Keratinocyte (primary cell): Measurements from ENCODE around the gene TPM3. TPM values are rescaled to one million over a fixed set of nuclear protein-coding genes. Genes with fewer than 3 reads are reported as not detected.

Source experiments
- DNase-seq: peaks from one replicate; pipeline ENCODE4 v3.0.0-alpha.2; 2011; ENCODE audit warnings: low read depth, missing footprints, low spot score
- FAIRE-seq: peaks from 2 replicates; lab custom pipeline; 2011; peaks lifted over from hg19 to GRCh38; lab: Jason Lieb, UNC
- H2AFZ ChIP-seq: 2 replicates; pipeline ENCODE4 v1.6.0; 2012; ENCODE audit warnings: low read length, control low read depth, inconsistent platforms; ENCODE audit not compliant: control insufficient read depth
- H3K27ac ChIP-seq: 2 replicates; pipeline ENCODE4 v1.5.1; 2011; ENCODE audit warnings: low read length; ENCODE audit not compliant: control insufficient read depth, insufficient read depth
- H3K27me3 ChIP-seq: 3 replicates; pipeline ENCODE4 v1.6.0; 2011; ENCODE audit warnings: low read length; ENCODE audit not compliant: control insufficient read depth, insufficient read depth; ENCODE audit errors: extremely low read depth
- H3K36me3 ChIP-seq, 2 experiments: 2 replicates in 1 of 2; 3 replicates in 1 of 2; pipeline ENCODE4 v1.5.1; 2011; ENCODE audit warnings: low read length in 2 of 2, mild to moderate bottlenecking in 1 of 2; ENCODE audit not compliant: control insufficient read depth in 2 of 2, insufficient read depth in 2 of 2; ENCODE audit errors: extremely low read depth in 1 of 2
- H3K4me1 ChIP-seq: 3 replicates; pipeline ENCODE4 v1.5.1; 2011; ENCODE audit warnings: low read length; ENCODE audit not compliant: control insufficient read depth, insufficient read depth; ENCODE audit errors: extremely low read depth
- H3K4me2 ChIP-seq: 3 replicates; pipeline ENCODE4 v1.6.0; 2011; ENCODE audit warnings: low read depth, low read length; ENCODE audit not compliant: control insufficient read depth, insufficient read depth; ENCODE audit errors: extremely low read depth
- H3K4me3 ChIP-seq, 3 experiments: fragments of 200-600 bp in 1 of 3; sonication (generic) in 1 of 3; 2 replicates in 2 of 3; 3 replicates in 1 of 3; pipeline ENCODE4 v1.5.1; 2011 to 2016; ENCODE audit warnings: low read length in 3 of 3, mild to moderate bottlenecking in 3 of 3, control low read depth in 2 of 3, inconsistent platforms in 1 of 3, low read depth in 1 of 3, mixed read lengths in 1 of 3, mixed run types in 1 of 3, moderate library complexity in 1 of 3; ENCODE audit not compliant: control insufficient read depth in 2 of 3, insufficient read depth in 2 of 3; ENCODE audit errors: extremely low read depth in 1 of 3
- H3K79me2 ChIP-seq: 2 replicates; pipeline ENCODE4 v1.6.0; 2012; ENCODE audit warnings: low read length; ENCODE audit not compliant: control insufficient read depth, insufficient read depth
- H3K9ac ChIP-seq: 3 replicates; pipeline ENCODE4 v1.6.0; 2011; ENCODE audit warnings: low read length; ENCODE audit not compliant: control insufficient read depth, insufficient read depth; ENCODE audit errors: extremely low read depth
- H3K9me1 ChIP-seq: 3 replicates; pipeline ENCODE4 v1.6.0; 2011; ENCODE audit warnings: low read length; ENCODE audit not compliant: control insufficient read depth, insufficient read depth; ENCODE audit errors: extremely low read depth
- H3K9me3 ChIP-seq: 2 replicates; pipeline ENCODE4 v1.5.1; 2012; ENCODE audit warnings: low read depth, low read length; ENCODE audit not compliant: control insufficient read depth
- H4K20me1 ChIP-seq: 3 replicates; pipeline ENCODE4 v1.6.0; 2011; ENCODE audit warnings: low read length; ENCODE audit not compliant: control insufficient read depth, insufficient read depth; ENCODE audit errors: extremely low read depth
- EZH2 ChIP-seq: IDR thresholded peaks from one replicate; pipeline ENCODE4 v1.6.1; 2012; ENCODE audit warnings: inconsistent platforms, mild to moderate bottlenecking, low read length, moderate library complexity
- dilution Hi-C: fragments of 300-500 bp; cut with MboI; formaldehyde crosslinking; loops from one replicate; pipeline ENCODE4 v1.7.0; 2020; ENCODE audit warnings: low sequenced_read_pairs; ENCODE audit not compliant: extremely low pct_ligation_motif_present
- polyA plus RNA-seq, 5 experiments: library from polyadenylated mRNA; depleted of rRNA in 3 of 5; stranded (reverse) in 3 of 5; stranded (forward) in 1 of 5; unstranded in 1 of 5; fragments of >200 nt; gene quantifications; 1 replicate in 1 of 5; 2 replicates in 3 of 5; 3 replicates in 1 of 5; pipeline versions ENCODE4 v1.2.1 to v1.2.3, GENCODE V29; 2011 to 2012; ENCODE audit warnings: missing spikeins in 2 of 5, low read depth in 1 of 5, low replicate concordance in 1 of 5
- TF ChIP-seq, protein P1 (sequence below), 3 experiments: IDR thresholded peaks in 1 of 3; conservative IDR thresholded peaks in 1 of 3; optimal IDR thresholded peaks in 1 of 3; 2 replicates in 2 of 3; 3 replicates in 1 of 3; pipeline versions ENCODE3 to v1.5.1; 2011; ENCODE audit warnings: low read length in 3 of 3, mild to moderate bottlenecking in 3 of 3, moderate library complexity in 2 of 3, control low read depth in 1 of 3, inconsistent platforms in 1 of 3; ENCODE audit not compliant: insufficient read depth in 2 of 3; ENCODE audit errors: extremely low read depth in 1 of 3

The TPM3 gene
- polyA plus RNA-seq, 1 donor (not counting 4 experiments of a cell fraction or from before 2014, with no cell fraction given) = 585 TPM

DNA sequence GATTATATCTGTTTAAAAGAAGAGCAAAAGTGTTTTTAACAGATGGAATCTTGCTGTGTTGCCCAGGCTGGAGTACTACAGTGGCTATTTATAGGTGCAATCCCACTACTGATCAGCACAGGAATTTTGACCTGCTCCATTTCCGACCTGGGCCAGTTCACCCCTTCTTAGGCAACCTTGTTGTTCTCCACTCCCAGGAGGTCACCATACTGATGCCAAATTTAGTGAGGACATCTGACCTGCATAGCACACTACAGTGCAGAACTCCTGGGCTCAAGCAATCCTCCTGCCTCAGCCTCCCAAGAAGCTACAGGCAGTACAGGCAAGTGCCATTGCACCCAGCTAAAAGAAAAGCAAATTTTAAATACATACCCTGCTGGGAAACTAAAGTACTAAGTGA is 25.7 kb downstream of the TPM3 start:
- no peaks in the 10 kb centered on the region for H3K27me3 ChIP-seq
- no peak overlapping the region for H3K4me2 ChIP-seq
- no peak for FAIRE-seq
- H3K4me3 ChIP-seq = no peak overlapping the region
- peaks cover 44% of the 10 kb centered on the region for H3K79me2 ChIP-seq
- dilution Hi-C loops = no loop called here
- H4K20me1 ChIP-seq = peaks cover 3% of the 10 kb centered on the region
- H3K36me3 ChIP-seq = peaks cover 35 to 60% of the 10 kb centered on the region in 2 experiments
- TF ChIP-seq EZH2 = no peak
- TF ChIP-seq, protein P1, sequence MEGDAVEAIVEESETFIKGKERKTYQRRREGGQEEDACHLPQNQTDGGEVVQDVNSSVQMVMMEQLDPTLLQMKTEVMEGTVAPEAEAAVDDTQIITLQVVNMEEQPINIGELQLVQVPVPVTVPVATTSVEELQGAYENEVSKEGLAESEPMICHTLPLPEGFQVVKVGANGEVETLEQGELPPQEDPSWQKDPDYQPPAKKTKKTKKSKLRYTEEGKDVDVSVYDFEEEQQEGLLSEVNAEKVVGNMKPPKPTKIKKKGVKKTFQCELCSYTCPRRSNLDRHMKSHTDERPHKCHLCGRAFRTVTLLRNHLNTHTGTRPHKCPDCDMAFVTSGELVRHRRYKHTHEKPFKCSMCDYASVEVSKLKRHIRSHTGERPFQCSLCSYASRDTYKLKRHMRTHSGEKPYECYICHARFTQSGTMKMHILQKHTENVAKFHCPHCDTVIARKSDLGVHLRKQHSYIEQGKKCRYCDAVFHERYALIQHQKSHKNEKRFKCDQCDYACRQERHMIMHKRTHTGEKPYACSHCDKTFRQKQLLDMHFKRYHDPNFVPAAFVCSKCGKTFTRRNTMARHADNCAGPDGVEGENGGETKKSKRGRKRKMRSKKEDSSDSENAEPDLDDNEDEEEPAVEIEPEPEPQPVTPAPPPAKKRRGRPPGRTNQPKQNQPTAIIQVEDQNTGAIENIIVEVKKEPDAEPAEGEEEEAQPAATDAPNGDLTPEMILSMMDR (optimal IDR thresholded peaks at IDR 0.05 in 1 of 3, IDR thresholded peaks at IDR 0.05 in 1 of 3, conservative IDR thresholded peaks at IDR 0.05 in 1 of 3; ENCODE audit: extremely low read depth in 1 of 3, insufficient read depth in 2 of 3, low read length in 3 of 3) = no peak
- no peak for DNase-seq
- H3K27ac ChIP-seq = no peak overlapping the region
- no peaks in the 10 kb centered on the region for H3K4me1 ChIP-seq
- no peaks in the 10 kb centered on the region for H3K9me3 ChIP-seq
- no peaks in the 10 kb centered on the region for H3K9me1 ChIP-seq
- H2AFZ ChIP-seq = no peak overlapping the region
- no peak overlapping the region for H3K9ac ChIP-seq

DNA sequence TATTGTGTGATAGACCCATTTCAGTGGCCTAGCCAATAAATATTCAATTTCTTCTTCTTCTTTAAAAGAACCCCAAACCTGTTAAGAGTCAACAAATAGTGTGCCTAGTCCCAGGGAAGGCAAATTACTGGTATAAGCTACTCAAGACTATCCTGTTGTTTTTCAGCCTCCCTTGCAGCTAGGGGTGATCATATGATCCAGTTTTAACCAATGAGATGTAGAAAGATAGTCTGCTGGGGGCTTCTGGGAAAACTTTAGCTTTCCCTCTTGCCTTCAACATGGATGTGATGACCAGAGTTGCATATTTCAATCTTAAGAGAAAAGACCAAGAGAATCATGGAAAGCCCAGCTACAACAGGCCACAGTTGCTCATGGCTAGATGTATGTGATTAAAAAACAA is 32.3 kb downstream of the TPM3 start:
- Histone ChIP-seq H3K27me3 (no peaks in the 10 kb centered on the region), H3K9ac (no peak overlapping the region), H2AFZ (no peak overlapping the region), H3K9me1 (peaks cover 3% of the 10 kb centered on the region), H3K4me3 (no peak overlapping the region), H3K27ac (no peak overlapping the region), H3K4me2 (no peak overlapping the region), H3K36me3 (peaks cover 15 to 52% of the 10 kb centered on the region in 2 experiments), H4K20me1 (peaks cover 10% of the 10 kb centered on the region), H3K79me2 (peaks cover 26% of the 10 kb centered on the region), H3K9me3 (no peaks in the 10 kb centered on the region), H3K4me1 (no peaks in the 10 kb centered on the region)
- no peak for DNase-seq
- no peak for FAIRE-seq
- dilution Hi-C loops = no loop called here
- TF ChIP-seq, protein P1 (optimal IDR thresholded peaks at IDR 0.05 in 1 of 3, IDR thresholded peaks at IDR 0.05 in 1 of 3, conservative IDR thresholded peaks at IDR 0.05 in 1 of 3; ENCODE audit: extremely low read depth in 1 of 3, insufficient read depth in 2 of 3, low read length in 3 of 3) = no peak
- TF ChIP-seq EZH2 = no peak
